ENCODE measurements around the gene C2CD4A. TPM values are rescaled to one million over a fixed set of nuclear protein-coding genes. Genes with fewer than 3 reads are reported as not detected.

The C2CD4A gene
- total and polyA plus RNA-seq, 4 experiments from 2014 or later, result 0.08 to 0.11 TPM; not detected in 2

DNA sequence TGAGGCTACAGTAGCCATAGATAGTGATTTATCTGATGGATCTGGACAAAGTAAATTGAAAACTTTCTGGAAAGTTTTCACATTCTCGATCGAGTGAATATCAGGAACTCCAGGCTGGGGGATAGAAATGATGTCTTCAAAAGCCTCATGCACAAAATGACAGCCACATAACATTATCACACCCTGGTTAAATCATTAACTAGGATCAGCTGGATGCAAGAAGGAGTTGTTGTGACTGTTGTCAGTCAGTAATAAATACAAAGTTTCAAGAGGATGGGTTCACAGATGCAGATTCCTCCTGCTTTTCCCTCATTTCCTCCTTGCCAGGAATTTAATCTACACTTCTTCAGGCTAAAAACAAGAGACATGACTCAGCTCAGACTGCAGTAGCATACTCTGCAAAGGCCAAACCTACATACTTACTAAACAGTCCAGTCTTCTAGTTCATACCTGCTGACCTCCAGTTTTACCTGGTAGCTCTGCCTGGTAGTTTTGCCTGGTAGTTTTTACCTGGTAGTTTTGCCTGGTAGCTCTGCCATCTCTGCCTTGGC lies 40.9 kb downstream of the C2CD4A start:
- intact Hi-C loops (cut with micrococcal nuclease), result no loop called here
- Histone ChIP-seq H3K9me3 (ENCODE audit: control insufficient read depth in 1 of 2, low read length in 2 of 2) (no peaks in the 10 kb centered on the region), H3K36me3 (ENCODE audit: insufficient read depth, low read length) (no peaks in the 10 kb centered on the region), H3K4me3 (ENCODE audit: low read length in 2 of 2) (no peak overlapping the region), H3K4me1 (ENCODE audit: insufficient read depth, low read length) (no peaks in the 10 kb centered on the region), H3K27ac (ENCODE audit: low read depth, low read length) (no peak overlapping the region), H3K27me3 (ENCODE audit: insufficient read depth, low read length) (no peaks in the 10 kb centered on the region)
- Mint-ChIP-seq H3K4me1 (no peaks in the 10 kb centered on the region), H3K36me3 (no peaks in the 10 kb centered on the region), H3K9me3 (no peaks in the 10 kb centered on the region), H3K27ac (no peak overlapping the region), H3K4me3 (no peak overlapping the region), H3K27me3 (peaks cover 2 to 4% of the 10 kb centered on the region in 2 donors)
- ChIA-PET POLR2A (ENCODE audit: partially characterized antibody) (no interaction called here), CTCF (ENCODE audit: partially characterized antibody) (no interaction called here)
- no peak for DNase-seq

DNA sequence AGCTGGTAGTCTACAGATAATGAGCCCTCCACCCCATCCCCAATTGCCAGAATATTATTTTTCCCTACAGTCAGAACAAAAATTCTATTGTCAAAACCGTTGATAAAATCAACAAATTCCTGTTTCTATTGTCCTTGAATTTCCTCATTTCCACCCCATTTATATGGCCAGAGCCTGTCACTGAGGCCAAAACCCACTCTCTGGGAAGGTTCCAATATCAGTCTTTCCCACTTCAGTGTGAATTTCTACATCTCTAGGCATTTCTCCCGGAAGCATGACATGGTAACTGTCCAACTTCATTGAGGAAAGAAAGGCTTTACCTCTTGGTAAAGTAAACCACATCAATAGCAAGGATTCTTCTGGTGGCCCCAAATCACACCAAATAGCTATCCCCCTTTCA lies 41.6 kb downstream of the C2CD4A start:
- H3K4me1 ChIP-seq (ENCODE audit: insufficient read depth, low read length), result no peaks in the 10 kb centered on the region
- Mint-ChIP-seq H3K4me3 (no peak overlapping the region), H3K9me3 (no peaks in the 10 kb centered on the region), H3K4me1 (no peaks in the 10 kb centered on the region), H3K36me3 (no peaks in the 10 kb centered on the region), H3K27me3 (peaks cover 2 to 6% of the 10 kb centered on the region in 2 donors), H3K27ac (no peak overlapping the region)
- intact Hi-C loops (cut with micrococcal nuclease), result no loop called here
- no peaks in the 10 kb centered on the region for H3K27me3 ChIP-seq (ENCODE audit: insufficient read depth, low read length)
- H3K27ac ChIP-seq (ENCODE audit: low read depth, low read length), result no peak overlapping the region
- H3K9me3 ChIP-seq (ENCODE audit: control insufficient read depth in 1 of 2, low read length in 2 of 2), result no peaks in the 10 kb centered on the region
- no peak for DNase-seq
- H3K36me3 ChIP-seq (ENCODE audit: insufficient read depth, low read length), result no peaks in the 10 kb centered on the region
- ChIA-PET POLR2A (ENCODE audit: partially characterized antibody) (no interaction called here), CTCF (ENCODE audit: partially characterized antibody) (no interaction called here)
- no peak overlapping the region for H3K4me3 ChIP-seq (ENCODE audit: low read length in 2 of 2)

DNA sequence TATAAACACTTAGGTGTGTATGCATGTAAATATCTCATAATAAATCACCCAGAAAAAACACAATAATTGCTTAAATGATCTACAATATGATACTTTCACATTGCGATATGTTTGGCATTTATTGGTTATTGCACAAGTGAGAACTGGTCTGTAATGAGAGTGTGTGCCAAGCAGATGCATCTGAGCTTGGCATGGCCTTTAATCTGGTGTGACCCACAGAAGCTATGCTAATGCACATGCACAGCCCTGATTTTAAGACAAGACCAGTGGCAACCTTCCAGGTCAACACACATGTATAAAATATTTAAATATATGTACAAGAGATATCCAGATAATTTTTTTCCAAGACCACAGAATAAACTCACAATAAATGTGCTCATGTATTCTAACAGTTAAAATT lies 42.7 kb downstream of the C2CD4A start:
- H3K4me1 Mint-ChIP-seq, result no peaks in the 10 kb centered on the region
- intact Hi-C loops (cut with micrococcal nuclease), result no loop called here
- no peaks in the 10 kb centered on the region for H3K9me3 ChIP-seq (ENCODE audit: control insufficient read depth in 1 of 2, low read length in 2 of 2)
- CTCF ChIA-PET (ENCODE audit: partially characterized antibody), result no interaction called here
- H3K27me3 Mint-ChIP-seq, result peaks cover 2 to 6% of the 10 kb centered on the region in 2 donors
- H3K27me3 ChIP-seq (ENCODE audit: insufficient read depth, low read length), result no peaks in the 10 kb centered on the region
- H3K27ac Mint-ChIP-seq, result no peak overlapping the region
- no peak overlapping the region for H3K27ac ChIP-seq (ENCODE audit: low read depth, low read length)
- H3K4me3 ChIP-seq (ENCODE audit: low read length in 2 of 2), result no peak overlapping the region
- no peaks in the 10 kb centered on the region for H3K36me3 Mint-ChIP-seq
- no peak overlapping the region for H3K4me3 Mint-ChIP-seq
- H3K9me3 Mint-ChIP-seq, result no peaks in the 10 kb centered on the region
- POLR2A ChIA-PET (ENCODE audit: partially characterized antibody), result no interaction called here
- no peak for DNase-seq
- no peaks in the 10 kb centered on the region for H3K4me1 ChIP-seq (ENCODE audit: insufficient read depth, low read length)
- H3K36me3 ChIP-seq (ENCODE audit: insufficient read depth, low read length), result no peaks in the 10 kb centered on the region

DNA sequence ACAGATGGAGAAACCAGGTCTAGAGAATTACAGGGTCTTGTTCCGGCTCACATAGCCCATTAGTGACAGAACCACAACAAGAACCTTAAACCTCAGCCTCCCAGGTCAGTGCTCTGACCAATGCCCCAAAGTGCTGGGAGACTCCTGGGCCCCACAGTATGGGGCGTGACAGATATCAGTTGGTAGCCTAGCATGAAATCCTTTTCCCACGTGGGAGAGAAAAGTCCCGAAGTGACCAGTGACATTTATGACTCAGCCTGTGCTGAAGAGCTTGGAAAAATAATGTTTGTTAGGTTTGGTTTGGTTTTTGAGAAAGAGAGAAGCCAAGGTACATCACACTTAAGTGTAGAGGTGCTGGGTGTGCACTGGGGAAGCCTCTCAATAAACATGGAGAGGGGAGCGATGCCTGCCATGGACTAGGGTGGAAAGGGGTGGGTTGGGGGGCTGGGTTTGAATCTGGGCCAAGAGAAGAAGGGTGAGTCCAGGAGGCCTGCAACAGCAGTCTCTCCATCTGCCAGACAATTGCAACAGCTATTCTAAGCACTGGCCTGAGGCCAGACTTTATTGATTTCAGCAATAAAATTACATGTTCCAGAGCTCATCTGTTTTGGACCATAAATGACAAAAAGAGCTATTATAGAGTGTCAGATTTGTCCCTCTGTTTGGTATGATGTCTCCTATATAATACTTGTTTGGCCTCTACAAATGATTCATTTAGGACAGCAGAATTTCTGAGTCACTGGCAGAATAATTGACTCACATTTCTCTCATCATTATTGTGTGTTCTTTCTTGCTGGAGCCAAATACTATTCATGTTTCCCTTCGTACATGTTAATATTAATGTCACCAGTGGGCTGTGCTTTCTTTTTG lies 43.4 kb downstream of the C2CD4A start:
- Histone ChIP-seq H3K27ac (ENCODE audit: low read depth, low read length) (no peak overlapping the region), H3K9me3 (ENCODE audit: control insufficient read depth in 1 of 2, low read length in 2 of 2) (no peaks in the 10 kb centered on the region), H3K4me1 (ENCODE audit: insufficient read depth, low read length) (no peaks in the 10 kb centered on the region), H3K4me3 (ENCODE audit: low read length in 2 of 2) (no peak overlapping the region), H3K27me3 (ENCODE audit: insufficient read depth, low read length) (no peaks in the 10 kb centered on the region), H3K36me3 (ENCODE audit: insufficient read depth, low read length) (no peaks in the 10 kb centered on the region)
- Mint-ChIP-seq H3K27ac (no peak overlapping the region), H3K4me3 (no peak overlapping the region), H3K4me1 (no peaks in the 10 kb centered on the region), H3K9me3 (no peaks in the 10 kb centered on the region), H3K27me3 (peaks cover 2 to 6% of the 10 kb centered on the region in 2 donors), H3K36me3 (no peaks in the 10 kb centered on the region)
- CTCF ChIA-PET (ENCODE audit: partially characterized antibody), result no interaction called here
- no peak for DNase-seq
- intact Hi-C loops (cut with micrococcal nuclease), result no loop called here
- POLR2A ChIA-PET (ENCODE audit: partially characterized antibody), result no interaction called here

DNA sequence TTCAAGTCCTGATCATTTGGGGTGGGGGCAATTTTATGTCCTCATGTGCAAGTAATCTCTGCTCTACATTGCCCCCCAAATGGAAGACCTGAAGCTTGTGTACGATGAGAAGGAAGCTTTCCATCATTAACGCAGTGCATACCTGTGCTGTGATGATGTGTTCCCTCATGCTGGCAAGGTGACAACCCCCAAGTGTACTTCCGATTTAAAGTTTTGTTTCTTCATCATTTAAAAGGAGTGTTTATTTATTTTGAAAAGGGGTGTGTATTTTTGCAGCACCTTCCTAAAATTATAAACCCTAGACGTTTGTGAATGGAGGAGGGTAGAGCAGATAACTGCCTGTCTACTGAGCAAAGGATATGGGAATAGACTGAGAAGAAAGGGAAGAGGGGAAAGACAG lies 45.3 kb downstream of the C2CD4A start:
- no peak for DNase-seq
- no peak overlapping the region for H3K4me3 Mint-ChIP-seq
- POLR2A ChIA-PET (ENCODE audit: partially characterized antibody), result no interaction called here
- Histone ChIP-seq H3K4me3 (ENCODE audit: low read length in 2 of 2) (no peak overlapping the region), H3K4me1 (ENCODE audit: insufficient read depth, low read length) (no peaks in the 10 kb centered on the region), H3K27ac (ENCODE audit: low read depth, low read length) (no peak overlapping the region), H3K27me3 (ENCODE audit: insufficient read depth, low read length) (no peaks in the 10 kb centered on the region), H3K36me3 (ENCODE audit: insufficient read depth, low read length) (no peaks in the 10 kb centered on the region), H3K9me3 (ENCODE audit: control insufficient read depth in 1 of 2, low read length in 2 of 2) (no peaks in the 10 kb centered on the region)
- H3K27me3 Mint-ChIP-seq, result peaks cover 2 to 5% of the 10 kb centered on the region in 2 donors
- H3K4me1 Mint-ChIP-seq, result no peaks in the 10 kb centered on the region
- CTCF ChIA-PET (ENCODE audit: partially characterized antibody), result no interaction called here
- H3K9me3 Mint-ChIP-seq, result no peaks in the 10 kb centered on the region
- H3K27ac Mint-ChIP-seq, result no peak overlapping the region
- intact Hi-C loops (cut with micrococcal nuclease), result no loop called here
- no peaks in the 10 kb centered on the region for H3K36me3 Mint-ChIP-seq

DNA sequence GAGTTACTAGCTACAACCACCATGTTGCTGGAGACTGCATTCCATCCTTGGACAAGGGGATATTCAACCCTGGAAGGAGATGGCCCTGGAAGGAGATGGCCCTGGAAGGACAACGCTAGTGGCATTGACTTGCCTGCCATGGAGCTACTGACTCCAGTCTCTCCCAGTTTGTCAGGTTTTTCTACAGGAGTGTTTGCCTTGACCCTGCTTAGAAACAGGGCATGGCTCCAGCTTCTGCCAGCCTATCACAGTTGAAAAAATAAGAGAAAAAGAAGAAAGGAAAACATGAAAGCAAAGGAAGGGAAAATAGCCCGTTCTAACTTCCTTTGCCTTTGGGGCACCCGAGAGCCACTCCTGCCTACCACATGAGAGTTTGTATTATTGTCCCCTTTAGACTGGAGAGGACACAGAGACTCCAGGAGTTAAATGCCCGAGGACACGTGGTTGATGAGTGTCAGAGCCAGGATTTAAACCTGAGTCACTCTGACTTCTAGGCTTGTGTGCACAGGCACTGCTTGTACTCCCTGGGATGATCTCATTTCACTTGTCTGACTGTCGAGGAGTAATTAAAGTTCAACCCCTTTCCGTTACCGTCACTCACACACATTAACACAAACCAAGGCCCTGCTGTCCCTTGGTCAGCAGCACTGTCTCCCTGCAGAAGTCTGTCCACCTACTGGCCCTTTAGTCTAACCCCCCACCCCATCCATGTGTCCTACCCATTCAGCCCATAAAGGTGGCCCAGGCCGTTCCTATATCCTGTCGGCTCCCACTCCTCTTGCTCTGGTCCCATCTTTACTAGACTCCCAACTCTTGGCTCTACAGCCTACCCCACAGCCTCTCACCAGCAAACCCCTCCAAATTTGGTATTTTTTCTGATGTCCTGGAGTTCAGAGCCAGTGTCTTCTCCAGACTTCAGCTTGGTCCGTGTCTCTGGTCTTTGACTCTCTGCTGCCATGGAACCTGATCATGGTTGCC lies 46.1 kb downstream of the C2CD4A start:
- Histone ChIP-seq H3K36me3 (ENCODE audit: insufficient read depth, low read length) (no peaks in the 10 kb centered on the region), H3K4me3 (ENCODE audit: low read length in 2 of 2) (no peak overlapping the region), H3K4me1 (ENCODE audit: insufficient read depth, low read length) (no peaks in the 10 kb centered on the region), H3K27me3 (ENCODE audit: insufficient read depth, low read length) (no peaks in the 10 kb centered on the region), H3K9me3 (ENCODE audit: control insufficient read depth in 1 of 2, low read length in 2 of 2) (no peaks in the 10 kb centered on the region), H3K27ac (ENCODE audit: low read depth, low read length) (no peak overlapping the region)
- Mint-ChIP-seq H3K4me1 (peaks cover 0 to 4% (median 0%) of the 10 kb centered on the region in 4 donors), H3K36me3 (no peaks in the 10 kb centered on the region), H3K27me3 (peaks cover 2 to 6% of the 10 kb centered on the region in 2 donors), H3K27ac (peak overlapping the region in 1 of 7 donors; percentile 64), H3K9me3 (no peaks in the 10 kb centered on the region), H3K4me3 (no peak overlapping the region)
- ChIA-PET CTCF (ENCODE audit: partially characterized antibody) (interaction anchor here (0.7 kb wide), 1 partner anchor 12 kb away, joined by 3 read pairs; no protein-coding TSS in a partner anchor), POLR2A (ENCODE audit: partially characterized antibody) (no interaction called here)
- intact Hi-C loops (cut with micrococcal nuclease), result no loop called here
- DNase-seq, result no peak

DNA sequence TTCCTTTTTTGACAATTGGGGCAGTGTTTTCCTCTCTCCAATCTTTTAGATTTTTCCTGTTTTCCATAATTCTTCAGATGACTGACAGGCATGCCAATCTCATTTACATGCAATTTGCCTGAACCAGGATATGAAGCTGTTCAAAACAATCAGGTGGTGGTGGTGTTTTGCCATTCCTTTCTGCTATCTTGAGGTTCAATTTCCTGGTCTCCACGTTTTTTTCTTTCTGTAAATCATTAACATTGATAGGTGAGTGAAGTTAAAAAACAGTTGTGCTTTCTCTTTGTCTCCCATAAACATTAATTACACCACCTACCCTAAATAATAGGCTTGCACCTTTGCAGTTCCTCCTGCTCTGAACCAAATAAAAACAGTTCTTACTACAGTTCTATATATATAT lies 49.1 kb downstream of the C2CD4A start:
- H3K27ac ChIP-seq (ENCODE audit: low read depth, low read length), result no peak overlapping the region
- H3K27me3 ChIP-seq (ENCODE audit: insufficient read depth, low read length), result no peaks in the 10 kb centered on the region
- no peaks in the 10 kb centered on the region for H3K36me3 Mint-ChIP-seq
- no peak overlapping the region for H3K4me3 ChIP-seq (ENCODE audit: low read length in 2 of 2)
- H3K36me3 ChIP-seq (ENCODE audit: insufficient read depth, low read length), result no peaks in the 10 kb centered on the region
- CTCF ChIA-PET (ENCODE audit: partially characterized antibody), result no interaction called here
- H3K4me1 Mint-ChIP-seq, result peaks cover 15 to 33% (median 23%) of the 10 kb centered on the region in 4 donors
- intact Hi-C loops (cut with micrococcal nuclease), result no loop called here
- no peaks in the 10 kb centered on the region for H3K9me3 Mint-ChIP-seq
- H3K4me1 ChIP-seq (ENCODE audit: insufficient read depth, low read length), result peaks cover 24% of the 10 kb centered on the region
- H3K9me3 ChIP-seq (ENCODE audit: control insufficient read depth in 1 of 2, low read length in 2 of 2), result no peaks in the 10 kb centered on the region
- POLR2A ChIA-PET (ENCODE audit: partially characterized antibody), result no interaction called here
- H3K27ac Mint-ChIP-seq, result no peak overlapping the region
- peaks cover 2 to 6% of the 10 kb centered on the region in 2 donors for H3K27me3 Mint-ChIP-seq
- no peak for DNase-seq
- H3K4me3 Mint-ChIP-seq, result no peak overlapping the region
